Transverse colon (tissue), 4 donors: ENCODE measurements around the gene CDC42BPB. TPM values are rescaled to one million over a fixed set of nuclear protein-coding genes. Genes with fewer than 3 reads are reported as not detected.

ENCODE experiments used
- DNase-seq: peaks from one replicate; pipeline ENCODE4 v3.0.0-alpha.2; 2019
- H3K27ac ChIP-seq, 4 donors: fragments of 200-600 bp; sonication (generic); 2 replicates each; pipeline ENCODE4 v1.5.1; 2016 to 2018; ENCODE audit warnings: inconsistent platforms in 4 of 4
- H3K27me3 ChIP-seq: fragments of 200-600 bp; sonication (generic); 2 replicates; pipeline ENCODE4 v1.5.1; 2017; ENCODE audit warnings: inconsistent platforms
- H3K36me3 ChIP-seq, 4 donors: fragments of 200-600 bp; sonication (generic); 2 replicates each; pipeline ENCODE4 v1.5.1; 2017 to 2019; ENCODE audit warnings: inconsistent platforms in 4 of 4
- H3K4me1 ChIP-seq, 4 donors: fragments of 200-600 bp; sonication (generic); 2 replicates each; pipeline ENCODE4 v1.5.1; 2017 to 2020; ENCODE audit warnings: inconsistent platforms in 4 of 4
- H3K4me3 ChIP-seq, 4 donors: fragments of 200-600 bp; sonication (generic); 1 replicate in 1 of 4; 2 replicates in 3 of 4; pipeline versions ENCODE4 v1.5.1 to v1.6.1; 2017 to 2019; ENCODE audit warnings: inconsistent platforms in 4 of 4
- H3K9me3 ChIP-seq, 2 donors: fragments of 200-600 bp; sonication (generic); 2 replicates each; pipeline ENCODE4 v1.5.1; 2017 to 2019; ENCODE audit warnings: inconsistent platforms in 2 of 2
- EP300 ChIP-seq: sonication (generic); formaldehyde crosslinking; IDR thresholded peaks from one replicate; pipeline ENCODE4 v1.6.1; 2017; ENCODE audit warnings: antibody characterized with exemption, low read depth
- POLR2A ChIP-seq: fragments of 450-650 bp; IDR thresholded peaks from one replicate; pipeline ENCODE4 v1.6.1; 2016; ENCODE audit warnings: antibody characterized with exemption, mild to moderate bottlenecking, moderate library complexity
- POLR2AphosphoS5 ChIP-seq, 3 donors: sonication (generic); formaldehyde crosslinking; IDR thresholded peaks; one replicate each; pipeline ENCODE4 v1.6.1; 2016; ENCODE audit warnings: antibody characterized with exemption in 3 of 3
- WGBS, 2 donors: methylation state at CpG; one replicate each; pipeline ENCODE4 v1.1.5; 2018; ENCODE audit warnings: low coverage in 1 of 2; 5-methylcytosine and 5-hydroxymethylcytosine counted together
- in situ Hi-C, 4 donors: fragments of 200-750 bp; cut with MboI; loops; one replicate each; pipeline versions ENCODE4 v1.15.0 to v1.15.1; 2017; ENCODE audit warnings: low sequenced_read_pairs in 3 of 4, low pct_ligation_motif_present in 1 of 4, low pct_unique_long_range_greater_than_20kb in 1 of 4
- intact Hi-C: fragments of 100-400 bp; cut with DNase I; formaldehyde crosslinking; loops from one replicate; pipeline ENCODE4 v1.15.1; 2023; ENCODE audit warnings: low total_unique reads
- total RNA-seq, 4 donors: library from RNA; depleted of rRNA; stranded (reverse); fragments of >200 nt; gene quantifications; one replicate each; pipeline ENCODE4 v1.1.0, GENCODE V29; 2016
- TF ChIP-seq, protein P1 (sequence below), 5 experiments: fragments of 200-600 bp in 3 of 5; fragments of 450-650 bp in 2 of 5; sonication (generic) in 3 of 5; IDR thresholded peaks; 1 replicate in 2 of 5; 2 replicates in 3 of 5; pipeline ENCODE4 v1.5.1; 2016 to 2017; ENCODE audit warnings: antibody characterized with exemption in 5 of 5, inconsistent platforms in 3 of 5, mild to moderate bottlenecking in 2 of 5, moderate library complexity in 1 of 5

CDC42BPB gene
- total RNA-seq, 4 donors from 2014 or later: 109 to 160 (median 123) TPM

DNA sequence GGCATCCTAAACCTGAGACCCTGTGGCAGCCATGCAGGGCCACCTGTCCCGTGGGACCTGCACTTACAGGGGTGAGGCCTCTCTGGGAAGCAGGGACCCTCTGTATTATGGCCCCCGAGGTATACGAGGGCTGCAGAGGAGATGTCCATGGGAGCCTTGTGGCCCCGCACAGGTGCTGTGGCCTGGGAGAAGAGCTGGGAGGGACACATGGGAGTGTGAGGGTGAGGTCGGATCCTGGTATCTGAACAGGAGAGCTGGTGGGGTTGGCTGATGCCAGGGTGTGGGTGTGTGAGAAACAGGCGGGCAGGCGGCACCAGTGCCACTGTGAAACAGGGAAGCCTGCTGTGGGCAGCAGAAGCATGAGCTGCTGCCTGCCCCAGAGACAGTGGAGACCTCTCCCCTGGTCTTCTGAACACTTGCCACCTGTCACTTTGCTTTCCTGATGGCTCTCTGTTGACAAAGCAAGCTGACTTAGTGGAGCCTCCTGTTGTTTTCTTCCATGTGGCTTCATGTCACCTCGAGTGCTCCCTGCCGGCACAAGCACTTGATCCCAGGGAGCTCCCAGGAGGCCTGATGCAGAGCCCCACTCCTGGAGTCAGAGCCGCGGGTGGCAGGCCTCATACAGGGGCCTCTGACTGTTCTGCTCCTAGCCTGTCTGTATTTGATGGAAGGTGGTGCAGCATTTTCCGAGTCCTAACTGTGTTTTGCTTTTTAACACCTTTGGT is 154.7 kb downstream of the CDC42BPB start:
- no peak for DNase-seq
- H3K4me3 ChIP-seq: no peak overlapping the region
- H3K4me1 ChIP-seq: no peaks in the 10 kb centered on the region
- 93% methylated on average over 12 of the region's 12 CpGs; no CpG with 5 or more reads in 1 of the 2 donors for WGBS, 2 donors
- intact Hi-C loops: no loop called here
- no peaks in the 10 kb centered on the region for H3K9me3 ChIP-seq
- H3K27me3 ChIP-seq: no peaks in the 10 kb centered on the region
- TF ChIP-seq EP300: no peak
- no peak for TF ChIP-seq POLR2A
- TF ChIP-seq POLR2AphosphoS5 (IDR thresholded peaks at IDR 0.05): no peak
- TF ChIP-seq, protein P1, sequence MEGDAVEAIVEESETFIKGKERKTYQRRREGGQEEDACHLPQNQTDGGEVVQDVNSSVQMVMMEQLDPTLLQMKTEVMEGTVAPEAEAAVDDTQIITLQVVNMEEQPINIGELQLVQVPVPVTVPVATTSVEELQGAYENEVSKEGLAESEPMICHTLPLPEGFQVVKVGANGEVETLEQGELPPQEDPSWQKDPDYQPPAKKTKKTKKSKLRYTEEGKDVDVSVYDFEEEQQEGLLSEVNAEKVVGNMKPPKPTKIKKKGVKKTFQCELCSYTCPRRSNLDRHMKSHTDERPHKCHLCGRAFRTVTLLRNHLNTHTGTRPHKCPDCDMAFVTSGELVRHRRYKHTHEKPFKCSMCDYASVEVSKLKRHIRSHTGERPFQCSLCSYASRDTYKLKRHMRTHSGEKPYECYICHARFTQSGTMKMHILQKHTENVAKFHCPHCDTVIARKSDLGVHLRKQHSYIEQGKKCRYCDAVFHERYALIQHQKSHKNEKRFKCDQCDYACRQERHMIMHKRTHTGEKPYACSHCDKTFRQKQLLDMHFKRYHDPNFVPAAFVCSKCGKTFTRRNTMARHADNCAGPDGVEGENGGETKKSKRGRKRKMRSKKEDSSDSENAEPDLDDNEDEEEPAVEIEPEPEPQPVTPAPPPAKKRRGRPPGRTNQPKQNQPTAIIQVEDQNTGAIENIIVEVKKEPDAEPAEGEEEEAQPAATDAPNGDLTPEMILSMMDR (IDR thresholded peaks at IDR 0.05): no peak
- peak overlapping the region in 2 of 4 donors; percentile 38 to 72 for H3K27ac ChIP-seq
- H3K36me3 ChIP-seq: no peaks in the 10 kb centered on the region
- in situ Hi-C loops: loop anchor here in 3 of 4 donors (25.0 kb wide), 2 partner anchors 140 to 215 kb away; no protein-coding TSS in a partner anchor

GRCh38 chr14:102902086-102902485 is 155.3 kb downstream of the CDC42BPB start:
- H3K27me3 ChIP-seq: no peaks in the 10 kb centered on the region
- H3K36me3 ChIP-seq: no peaks in the 10 kb centered on the region
- DNase-seq: no peak
- no peaks in the 10 kb centered on the region for H3K4me1 ChIP-seq
- peak overlapping the region in 2 of 4 donors; percentile 38 to 72 for H3K27ac ChIP-seq
- intact Hi-C loops: no loop called here
- no peaks in the 10 kb centered on the region for H3K9me3 ChIP-seq
- TF ChIP-seq, protein P1 (IDR thresholded peaks at IDR 0.05): no peak
- TF ChIP-seq EP300 (no peak), POLR2A (no peak), POLR2AphosphoS5 (IDR thresholded peaks at IDR 0.05) (no peak)
- in situ Hi-C loops: loop anchor here in 3 of 4 donors (25.0 kb wide), 2 partner anchors 140 to 215 kb away; no protein-coding TSS in a partner anchor
- 85% methylated on average over 7 of the region's 7 CpGs; no CpG with 5 or more reads in 1 of the 2 donors for WGBS, 2 donors
- no peak overlapping the region for H3K4me3 ChIP-seq

GRCh38 chr14:102901633-102902032 is 155.7 kb downstream of the CDC42BPB start:
- DNase-seq: peak; percentile 65
- WGBS, 2 donors: 65 to 91% methylated on average over 4 of the region's 4 CpGs
- H3K27ac ChIP-seq: peak overlapping the region in 3 of 4 donors; percentile 38 to 72 (median 42)
- H3K36me3 ChIP-seq: no peaks in the 10 kb centered on the region
- in situ Hi-C loops (loop anchor here in 3 of 4 donors (25.0 kb wide), 2 partner anchors 139 to 214 kb away; no protein-coding TSS in a partner anchor), intact Hi-C loops (no loop called here)
- no peaks in the 10 kb centered on the region for H3K27me3 ChIP-seq
- no peak for TF ChIP-seq EP300
- TF ChIP-seq, protein P1 (IDR thresholded peaks at IDR 0.05): no peak
- TF ChIP-seq POLR2AphosphoS5 (IDR thresholded peaks at IDR 0.05): no peak
- no peak for TF ChIP-seq POLR2A
- no peak overlapping the region for H3K4me3 ChIP-seq
- no peaks in the 10 kb centered on the region for H3K9me3 ChIP-seq
- no peaks in the 10 kb centered on the region for H3K4me1 ChIP-seq

DNA sequence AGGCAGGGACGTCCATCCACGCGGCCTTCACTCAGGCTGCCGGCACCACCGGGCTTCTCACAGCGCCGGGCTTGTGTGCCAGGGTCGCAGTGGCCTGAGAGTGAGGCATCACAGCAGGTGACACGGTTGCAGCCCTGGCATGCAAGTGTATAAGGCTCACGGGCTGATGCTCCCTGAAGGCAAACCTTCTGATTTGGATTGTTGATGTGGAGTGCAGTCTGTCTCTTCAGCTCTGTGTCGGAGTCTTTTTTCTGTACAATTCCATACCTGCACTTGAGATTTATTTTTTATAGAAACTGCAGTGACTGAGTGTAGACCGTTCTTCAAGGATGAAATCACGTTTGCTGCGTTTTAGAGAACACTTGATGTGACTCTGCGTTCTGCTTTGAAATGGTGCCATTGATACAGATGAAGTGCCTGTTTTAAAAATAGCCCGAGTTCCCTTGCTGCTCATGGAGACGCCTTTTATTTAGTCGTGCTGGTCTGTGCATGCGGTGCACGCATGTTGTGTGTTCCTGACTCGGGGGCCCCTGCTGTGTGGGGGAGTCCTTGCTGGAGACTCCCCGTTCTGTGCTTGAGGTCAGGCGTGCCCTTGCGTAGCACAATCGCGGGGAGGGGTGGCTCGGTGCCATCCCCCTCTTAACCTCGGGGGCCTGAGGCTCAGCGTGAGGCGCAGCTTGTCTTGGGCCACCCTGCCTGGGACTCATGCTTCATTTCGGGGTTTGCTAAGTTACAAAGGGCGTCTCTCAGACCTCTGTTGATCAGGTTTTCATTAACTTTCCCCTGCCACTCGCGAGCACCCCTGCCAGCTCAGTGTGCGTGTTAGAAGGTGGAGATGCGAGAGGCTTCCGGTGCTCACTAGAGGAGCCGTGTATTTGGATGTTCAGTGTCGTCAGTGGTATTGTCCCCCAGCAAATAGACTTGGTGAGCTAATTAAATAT is 156.4 kb downstream of the CDC42BPB start:
- no peaks in the 10 kb centered on the region for H3K9me3 ChIP-seq
- no peaks in the 10 kb centered on the region for H3K36me3 ChIP-seq
- TF ChIP-seq POLR2A (no peak), POLR2AphosphoS5 (IDR thresholded peaks at IDR 0.05) (no peak), EP300 (no peak)
- TF ChIP-seq, protein P1 (IDR thresholded peaks at IDR 0.05): no peak
- no peak for DNase-seq
- intact Hi-C loops (no loop called here), in situ Hi-C loops (loop anchor here in 3 of 4 donors (25.0 kb wide), 2 partner anchors 139 to 214 kb away; no protein-coding TSS in a partner anchor)
- 85 to 98% methylated on average over 8 to 38 of the region's 39 CpGs for WGBS, 2 donors
- no peaks in the 10 kb centered on the region for H3K4me1 ChIP-seq
- peak overlapping the region in 3 of 4 donors; percentile 31 to 60 (median 42) for H3K27ac ChIP-seq
- H3K4me3 ChIP-seq: no peak overlapping the region
- H3K27me3 ChIP-seq: no peaks in the 10 kb centered on the region
